IgD-negative memory B cell (primary cell): ENCODE data around the gene GPC3. TPM values are rescaled to one million over a fixed set of nuclear protein-coding genes. Genes with fewer than 3 reads are reported as not detected.

Experiments
- H3K27ac Mint-ChIP-seq, 3 donors: one replicate each; pipeline ENCODE4 v1.8.0; 2020 to 2022; ENCODE audit warnings: mild to moderate bottlenecking in 3 of 3, mixed read lengths in 3 of 3, moderate library complexity in 1 of 3
- H3K27me3 Mint-ChIP-seq: one replicate; pipeline ENCODE4 v1.8.0; 2021; ENCODE audit warnings: mixed read lengths
- H3K36me3 Mint-ChIP-seq: one replicate; pipeline ENCODE4 v1.8.0; 2020; ENCODE audit warnings: mild to moderate bottlenecking, mixed read lengths
- H3K4me1 Mint-ChIP-seq, 3 donors: one replicate each; pipeline ENCODE4 v1.8.0; 2020 to 2022; ENCODE audit warnings: mixed read lengths in 3 of 3, mild to moderate bottlenecking in 1 of 3
- H3K4me3 Mint-ChIP-seq, 4 donors: one replicate each; pipeline ENCODE4 v1.8.0; 2020 to 2022; ENCODE audit warnings: mild to moderate bottlenecking in 4 of 4, mixed read lengths in 4 of 4, moderate library complexity in 3 of 4
- H3K9me3 Mint-ChIP-seq, 3 donors: one replicate each; pipeline ENCODE4 v1.8.0; 2020 to 2021; ENCODE audit warnings: mixed read lengths in 3 of 3, mild to moderate bottlenecking in 1 of 3
- polyA plus RNA-seq: library from polyadenylated mRNA; unstranded; fragments of 300-500 nt; fragmentation: Illumina TruSeq; gene quantifications from one replicate; pipeline ENCODE4 v1.2.3, GENCODE V29; 2021

GPC3 gene
- polyA plus RNA-seq, 1 donor from 2014 or later: 0.10 TPM

DNA sequence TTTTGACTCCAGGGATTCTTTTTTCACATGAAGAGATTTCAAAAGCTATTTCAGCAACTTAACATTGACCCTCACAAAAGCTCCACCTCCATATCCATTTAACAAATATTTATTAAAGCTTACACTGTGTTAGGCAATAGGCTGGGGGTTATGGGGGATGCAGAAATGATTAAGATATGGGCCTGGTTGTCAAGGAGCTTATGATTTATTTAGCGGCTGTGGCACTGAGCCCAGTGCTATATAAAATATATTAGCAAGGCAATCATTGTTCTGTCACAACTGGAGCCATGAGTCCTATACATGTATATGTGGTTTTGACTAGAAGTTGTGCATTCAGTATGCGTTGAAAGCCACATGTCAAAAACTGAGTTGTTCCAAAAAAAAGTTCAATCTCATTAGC, 131.1 kb downstream of the GPC3 start:
- peaks cover 12% of the 10 kb centered on the region for H3K27me3 Mint-ChIP-seq
- H3K4me3 Mint-ChIP-seq: no peak overlapping the region
- no peaks in the 10 kb centered on the region for H3K36me3 Mint-ChIP-seq

DNA sequence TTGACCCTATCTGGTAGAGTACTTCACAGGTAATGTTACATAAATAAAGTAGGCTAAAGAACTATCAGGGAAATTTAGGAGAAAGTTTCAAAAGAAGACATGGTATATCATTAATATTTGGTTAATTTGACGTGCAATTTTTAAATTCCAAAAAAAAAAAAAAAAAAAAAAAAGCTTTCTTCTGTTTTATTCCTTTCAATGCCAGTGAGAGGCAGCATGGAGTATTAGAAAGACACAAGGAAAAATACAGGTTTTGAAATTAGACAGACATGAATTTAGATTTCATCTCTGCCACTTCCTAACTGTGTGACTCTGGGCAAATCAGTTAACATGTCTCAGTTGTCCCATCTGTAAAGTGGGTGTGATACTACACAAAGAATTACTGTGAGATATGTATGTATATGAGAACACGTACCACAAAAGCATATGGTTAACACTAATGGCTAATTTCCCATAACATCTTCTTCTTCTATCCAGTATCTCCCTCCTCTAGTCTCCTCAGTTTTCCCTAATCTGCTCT, 132.5 kb downstream of the GPC3 start:
- H3K4me1 Mint-ChIP-seq: no peaks in the 10 kb centered on the region
- H3K36me3 Mint-ChIP-seq: no peaks in the 10 kb centered on the region
- peaks cover 10% of the 10 kb centered on the region for H3K27me3 Mint-ChIP-seq
- H3K27ac Mint-ChIP-seq: no peak overlapping the region
- no peak overlapping the region for H3K4me3 Mint-ChIP-seq
- peaks cover 0 to 2% (median 0%) of the 10 kb centered on the region in 3 donors for H3K9me3 Mint-ChIP-seq

More for the DNA sequence above, 131.1 kb downstream of the GPC3 start:
- Mint-ChIP-seq H3K9me3 (peaks cover 0 to 2% (median 0%) of the 10 kb centered on the region in 3 donors), H3K27ac (no peak overlapping the region), H3K4me1 (no peaks in the 10 kb centered on the region)

DNA sequence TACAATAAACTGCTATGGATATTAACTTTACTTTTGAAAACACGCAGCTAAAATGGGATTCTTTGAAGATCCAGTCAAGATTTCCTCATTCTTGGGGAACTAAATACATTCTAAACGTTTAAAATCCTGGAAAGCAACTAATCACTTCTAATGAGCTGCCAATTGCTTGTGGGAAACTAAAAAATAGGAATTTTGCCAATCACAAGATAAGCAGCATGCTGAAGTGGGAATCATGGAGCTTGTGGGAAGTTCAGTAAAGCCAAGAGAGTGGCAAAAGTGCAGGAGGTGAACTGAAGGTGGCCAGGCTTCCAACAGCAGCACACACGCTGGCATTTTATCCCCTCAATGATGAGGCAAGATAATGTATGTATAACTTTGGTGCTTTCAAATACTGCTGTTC, 133.0 kb downstream of the GPC3 start:
- Mint-ChIP-seq H3K9me3 (peaks cover 0 to 2% (median 0%) of the 10 kb centered on the region in 3 donors), H3K27me3 (peaks cover 5% of the 10 kb centered on the region), H3K4me1 (no peaks in the 10 kb centered on the region), H3K36me3 (no peaks in the 10 kb centered on the region), H3K27ac (no peak overlapping the region), H3K4me3 (no peak overlapping the region)

DNA sequence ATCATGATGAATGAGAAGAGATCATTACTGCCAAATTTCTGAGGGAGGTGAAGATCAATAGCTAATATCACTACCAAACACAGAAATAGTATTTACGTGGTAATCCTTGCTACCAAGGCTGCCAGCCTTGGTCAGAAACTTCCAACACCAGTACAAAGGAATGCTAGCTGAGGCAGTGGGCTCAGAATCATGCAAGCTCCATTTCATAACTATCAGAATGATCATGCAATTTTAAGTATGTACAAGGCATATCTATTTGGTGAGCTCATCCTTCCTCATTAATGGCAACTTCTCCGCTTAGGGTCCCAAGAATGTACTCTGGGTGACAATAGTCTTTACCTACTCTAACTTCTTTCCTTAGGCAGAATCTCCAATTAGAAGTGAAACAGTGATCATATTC, 135.0 kb downstream of the GPC3 start:
- Mint-ChIP-seq H3K27ac (no peak overlapping the region), H3K4me3 (no peak overlapping the region), H3K9me3 (no peaks in the 10 kb centered on the region), H3K4me1 (peaks cover 0 to 3% (median 0%) of the 10 kb centered on the region in 3 donors), H3K36me3 (no peaks in the 10 kb centered on the region), H3K27me3 (peaks cover 5% of the 10 kb centered on the region)

DNA sequence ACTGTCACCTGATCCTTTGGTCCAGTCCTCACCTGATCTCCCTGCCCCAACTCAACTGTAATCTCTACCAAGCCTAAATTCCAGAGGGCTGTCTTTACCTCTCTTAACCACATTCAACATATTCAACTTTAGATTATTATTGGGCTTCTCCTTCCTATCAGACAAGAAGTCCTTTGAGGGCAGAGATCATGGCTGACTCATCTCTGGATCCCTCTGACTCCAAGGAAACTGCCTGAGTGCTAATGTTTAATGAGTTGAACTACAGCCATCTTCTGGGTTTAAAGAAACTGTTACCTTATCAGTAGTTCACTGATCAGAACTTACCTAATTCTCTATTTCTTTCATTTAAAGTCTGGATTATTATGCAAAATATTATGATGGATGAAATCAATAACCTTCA, 135.7 kb downstream of the GPC3 start:
- no peak overlapping the region for H3K27ac Mint-ChIP-seq
- no peaks in the 10 kb centered on the region for H3K9me3 Mint-ChIP-seq
- H3K4me3 Mint-ChIP-seq: no peak overlapping the region
- H3K36me3 Mint-ChIP-seq: no peaks in the 10 kb centered on the region
- peaks cover 7% of the 10 kb centered on the region for H3K27me3 Mint-ChIP-seq
- H3K4me1 Mint-ChIP-seq: peaks cover 1 to 5% (median 3%) of the 10 kb centered on the region in 3 donors

DNA sequence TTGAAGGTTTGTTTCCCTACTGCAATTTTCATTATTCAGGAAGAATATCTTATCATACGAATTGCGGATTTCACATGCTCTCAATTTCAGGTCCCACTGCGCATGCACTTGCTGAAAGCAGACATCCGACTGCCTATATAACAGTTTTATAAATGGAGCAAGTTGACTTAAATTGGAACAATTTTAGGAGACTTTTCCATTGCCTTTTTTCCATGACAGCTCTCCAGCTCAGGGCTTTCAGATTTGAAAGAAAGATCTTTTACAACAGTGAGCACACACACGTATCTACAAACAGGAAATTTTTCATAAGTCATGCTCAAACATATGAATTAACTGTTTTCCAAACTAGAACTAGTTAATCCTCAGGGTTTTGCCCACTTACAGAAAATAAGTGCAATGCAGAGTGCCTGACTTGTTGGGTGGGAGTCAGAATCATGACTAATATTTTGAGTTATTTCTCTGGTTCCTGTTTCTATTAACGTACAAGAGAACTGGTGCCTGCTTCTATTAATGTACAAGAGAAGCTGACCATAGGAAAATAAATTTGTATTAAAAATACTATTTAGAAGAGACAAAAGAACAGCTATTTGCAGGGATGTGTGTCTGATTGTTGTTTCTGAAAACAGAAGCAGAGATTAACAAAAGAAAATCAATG, 137.9 kb downstream of the GPC3 start:
- H3K27ac Mint-ChIP-seq: no peak overlapping the region
- H3K4me1 Mint-ChIP-seq: peaks cover 1 to 5% (median 3%) of the 10 kb centered on the region in 3 donors
- H3K4me3 Mint-ChIP-seq: no peak overlapping the region
- H3K36me3 Mint-ChIP-seq: no peaks in the 10 kb centered on the region
- H3K27me3 Mint-ChIP-seq: peaks cover 7% of the 10 kb centered on the region
- no peaks in the 10 kb centered on the region for H3K9me3 Mint-ChIP-seq

DNA sequence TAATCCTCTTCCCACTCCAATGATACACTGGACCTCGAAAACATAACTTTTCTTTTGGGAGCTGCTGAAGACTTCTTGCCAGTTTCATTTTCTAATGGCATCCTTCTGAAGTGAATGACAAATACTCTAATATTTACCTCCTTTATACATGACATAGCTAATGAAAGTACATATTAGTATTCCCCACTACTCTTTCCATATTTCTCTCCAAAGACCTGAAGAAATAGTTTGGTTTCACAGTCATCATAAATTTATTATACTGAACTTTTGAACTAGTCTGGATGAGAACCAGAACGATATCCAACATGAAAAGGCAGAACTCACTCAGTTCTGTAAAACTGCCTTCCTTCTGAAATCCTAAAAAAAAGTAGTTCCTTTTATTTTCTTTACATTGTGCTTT, 139.1 kb downstream of the GPC3 start:
- H3K27me3 Mint-ChIP-seq: peaks cover 6% of the 10 kb centered on the region
- peaks cover 0 to 2% (median 0%) of the 10 kb centered on the region in 3 donors for H3K9me3 Mint-ChIP-seq
- H3K4me3 Mint-ChIP-seq: no peak overlapping the region
- no peaks in the 10 kb centered on the region for H3K36me3 Mint-ChIP-seq
- no peak overlapping the region for H3K27ac Mint-ChIP-seq
- H3K4me1 Mint-ChIP-seq: peaks cover 1 to 5% (median 3%) of the 10 kb centered on the region in 3 donors

DNA sequence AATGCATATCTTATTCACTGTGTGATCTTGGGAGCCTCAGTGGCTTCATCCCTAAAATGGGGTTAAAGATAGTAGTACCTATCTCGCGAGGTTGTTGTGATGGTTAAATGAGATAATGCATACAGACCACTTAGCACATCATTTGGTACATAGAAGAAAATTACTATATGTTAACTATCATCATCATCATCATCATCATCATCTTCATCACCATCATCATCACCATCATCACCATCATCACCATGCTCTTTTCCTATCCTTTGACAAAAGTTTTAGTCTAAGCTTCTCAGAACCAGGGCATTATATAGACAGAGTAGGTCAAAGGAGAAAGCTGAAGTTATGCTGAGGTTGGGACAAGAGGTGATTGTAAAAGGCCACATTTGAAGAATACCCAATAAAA, 145.0 kb downstream of the GPC3 start:
- no peaks in the 10 kb centered on the region for H3K36me3 Mint-ChIP-seq

DNA sequence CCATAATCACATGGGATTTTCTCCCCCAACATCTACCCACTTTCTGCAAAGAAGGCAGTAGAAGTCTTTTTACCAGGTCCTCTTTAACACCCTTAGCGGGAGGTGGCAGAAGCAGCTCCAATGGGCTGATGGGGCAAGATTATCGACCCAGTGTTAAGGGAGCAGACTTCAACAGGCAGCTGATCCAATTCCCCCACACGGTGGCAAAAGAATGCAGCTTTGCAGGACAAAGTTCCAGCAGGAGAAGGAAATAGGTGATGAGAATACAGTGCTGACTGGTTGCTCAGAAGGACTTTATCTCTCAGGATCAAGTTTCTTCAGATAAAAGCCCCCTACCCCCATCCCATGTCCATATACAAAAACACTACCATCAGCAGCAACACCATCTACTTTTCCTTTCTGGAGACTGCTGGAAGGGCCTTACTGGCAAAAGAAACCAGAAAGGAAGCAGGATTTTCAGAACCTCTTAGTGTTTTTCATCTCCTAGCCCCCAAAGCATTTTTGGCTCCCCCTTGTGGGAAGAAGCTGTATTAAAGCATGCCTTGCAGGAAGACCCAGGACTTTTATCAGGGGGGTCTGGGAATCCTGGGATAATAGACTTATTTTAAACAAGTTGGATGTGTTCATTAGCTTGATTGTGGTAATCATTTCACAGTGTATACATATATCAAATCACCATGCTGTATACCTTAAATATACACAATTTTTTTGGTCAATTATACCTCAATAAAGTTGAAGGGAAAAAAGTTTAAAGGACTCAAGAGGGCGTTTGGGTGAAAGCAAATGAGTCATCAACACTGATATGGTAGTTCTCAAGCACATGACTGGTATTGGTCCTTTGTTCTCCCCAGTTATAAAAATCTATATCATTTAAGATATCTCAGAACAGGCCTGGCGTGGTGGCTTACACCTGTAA, 146.4 kb downstream of the GPC3 start:
- Mint-ChIP-seq H3K27ac (no peak overlapping the region), H3K9me3 (peaks cover 0 to 2% (median 0%) of the 10 kb centered on the region in 3 donors), H3K27me3 (no peaks in the 10 kb centered on the region), H3K36me3 (no peaks in the 10 kb centered on the region), H3K4me1 (peaks cover 4 to 6% (median 6%) of the 10 kb centered on the region in 3 donors), H3K4me3 (peak overlapping the region in 1 of 4 donors; percentile 42)

More for the DNA sequence above, 145.0 kb downstream of the GPC3 start:
- H3K27ac Mint-ChIP-seq: no peak overlapping the region
- H3K4me3 Mint-ChIP-seq: no peak overlapping the region
- H3K4me1 Mint-ChIP-seq: peaks cover 6 to 10% (median 6%) of the 10 kb centered on the region in 3 donors
- peaks cover 0 to 2% (median 0%) of the 10 kb centered on the region in 3 donors for H3K9me3 Mint-ChIP-seq
- peaks cover 2% of the 10 kb centered on the region for H3K27me3 Mint-ChIP-seq

DNA sequence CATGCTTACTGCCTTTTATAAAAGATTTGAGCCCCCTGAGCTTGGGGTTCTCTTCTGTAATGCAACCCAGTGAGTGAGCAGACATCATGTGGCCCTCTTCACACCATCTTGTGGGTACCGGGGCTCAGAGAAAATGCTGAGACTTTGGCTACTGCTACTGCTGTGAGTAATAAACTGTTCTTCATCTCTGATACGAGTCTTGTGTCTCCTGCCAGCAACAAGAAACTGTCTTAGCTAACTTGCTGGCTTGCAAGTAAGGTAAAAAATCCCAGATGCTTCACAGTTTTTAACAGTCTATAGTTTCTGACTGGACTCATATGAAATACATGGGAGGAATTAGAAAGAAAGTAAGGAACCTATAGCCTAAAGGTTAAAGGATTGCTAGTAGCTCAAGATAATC, 148.3 kb downstream of the GPC3 start:
- Mint-ChIP-seq H3K9me3 (no peaks in the 10 kb centered on the region), H3K27ac (no peak overlapping the region), H3K4me1 (peaks cover 4 to 6% (median 6%) of the 10 kb centered on the region in 3 donors), H3K4me3 (no peak overlapping the region), H3K36me3 (no peaks in the 10 kb centered on the region), H3K27me3 (no peaks in the 10 kb centered on the region)

DNA sequence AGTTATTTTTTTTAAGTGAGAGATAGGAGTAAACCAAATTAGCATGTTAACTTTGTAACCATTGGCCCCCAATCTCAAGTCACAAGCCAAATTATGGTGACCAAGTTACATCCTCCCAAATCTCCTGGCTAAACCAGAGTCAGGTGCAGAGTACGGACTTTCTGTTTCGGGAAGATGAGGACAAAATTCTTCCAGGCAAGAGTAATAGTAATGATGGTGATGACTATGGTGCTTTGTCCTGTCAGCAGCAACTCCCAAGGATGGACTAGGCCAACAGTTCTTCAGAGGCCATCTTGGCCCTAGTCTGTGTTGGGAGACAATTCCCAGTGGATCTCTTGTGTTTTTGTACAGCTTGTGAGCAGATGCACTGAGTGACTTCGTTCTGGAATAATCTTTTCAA, 148.8 kb downstream of the GPC3 start:
- H3K27ac Mint-ChIP-seq: no peak overlapping the region
- no peaks in the 10 kb centered on the region for H3K9me3 Mint-ChIP-seq
- no peak overlapping the region for H3K4me3 Mint-ChIP-seq
- peaks cover 4 to 6% (median 6%) of the 10 kb centered on the region in 3 donors for H3K4me1 Mint-ChIP-seq
- no peaks in the 10 kb centered on the region for H3K27me3 Mint-ChIP-seq
- H3K36me3 Mint-ChIP-seq: no peaks in the 10 kb centered on the region

DNA sequence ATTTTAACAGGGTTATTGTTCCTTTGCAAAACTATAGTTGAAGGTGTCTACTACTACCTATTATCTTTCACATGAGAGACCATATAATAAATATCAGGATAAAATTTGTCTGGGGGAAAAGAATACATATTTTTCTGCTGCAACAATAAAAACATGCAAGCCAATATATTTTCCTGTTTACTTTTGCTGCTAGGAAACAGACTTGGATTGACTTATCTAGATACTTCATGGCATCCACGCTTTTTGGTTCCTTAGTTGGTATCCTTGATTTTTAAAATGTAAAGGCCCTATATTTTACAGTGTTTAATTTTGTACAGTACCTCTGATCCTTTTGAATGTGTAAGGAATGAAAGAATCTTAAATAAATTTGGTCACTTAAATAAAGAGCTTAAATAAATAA, 150.6 kb downstream of the GPC3 start:
- Mint-ChIP-seq H3K4me1 (peaks cover under 1 to 1% (median under 1%) of the 10 kb centered on the region in 3 donors), H3K9me3 (peaks cover 0 to 5% (median 2%) of the 10 kb centered on the region in 3 donors), H3K36me3 (no peaks in the 10 kb centered on the region), H3K4me3 (no peak overlapping the region), H3K27ac (no peak overlapping the region), H3K27me3 (no peaks in the 10 kb centered on the region)

DNA sequence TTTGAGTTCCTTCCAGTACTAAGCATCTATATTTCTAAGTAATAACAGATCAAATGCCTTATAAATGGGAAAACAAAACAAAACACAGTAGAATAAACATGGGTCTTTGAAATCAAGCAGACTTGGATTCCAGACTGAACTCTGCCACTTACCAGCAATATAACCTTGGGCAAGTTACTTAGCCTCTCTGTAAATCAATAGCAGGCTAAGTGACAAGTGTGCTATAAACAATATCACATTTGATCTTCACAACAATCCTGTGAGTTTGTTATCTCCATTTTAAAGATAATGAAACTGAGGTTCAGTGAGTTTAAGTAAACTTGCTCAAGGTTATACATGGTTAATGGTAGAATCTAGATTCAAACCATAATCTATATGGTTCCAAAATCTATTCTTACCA, 165.8 kb downstream of the GPC3 start:
- Mint-ChIP-seq H3K27me3 (peaks cover 3% of the 10 kb centered on the region), H3K4me1 (no peaks in the 10 kb centered on the region), H3K36me3 (peaks cover 2% of the 10 kb centered on the region), H3K9me3 (no peaks in the 10 kb centered on the region), H3K27ac (no peak overlapping the region), H3K4me3 (no peak overlapping the region)

DNA sequence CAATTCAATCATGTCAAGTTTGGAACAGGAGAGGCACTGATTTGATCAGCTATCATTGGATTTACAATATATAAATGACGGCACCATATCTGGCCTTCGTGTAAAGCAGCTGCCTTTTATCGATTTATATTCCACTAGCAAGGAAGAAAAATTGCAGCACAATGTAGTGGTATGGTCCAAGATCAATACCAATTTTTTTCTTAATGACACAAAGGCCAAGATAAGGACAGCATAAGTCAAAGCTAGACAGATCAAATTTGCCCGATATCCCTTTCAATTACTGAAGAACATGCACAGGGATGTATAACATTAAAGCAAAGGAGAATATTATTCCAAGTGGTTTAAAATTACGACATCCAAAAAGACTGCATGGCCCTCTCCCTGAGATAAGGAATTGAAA, 167.4 kb downstream of the GPC3 start:
- no peaks in the 10 kb centered on the region for H3K27me3 Mint-ChIP-seq
- no peaks in the 10 kb centered on the region for H3K4me1 Mint-ChIP-seq
- no peak overlapping the region for H3K27ac Mint-ChIP-seq
- H3K4me3 Mint-ChIP-seq: no peak overlapping the region
- no peaks in the 10 kb centered on the region for H3K36me3 Mint-ChIP-seq
- H3K9me3 Mint-ChIP-seq: no peaks in the 10 kb centered on the region

DNA sequence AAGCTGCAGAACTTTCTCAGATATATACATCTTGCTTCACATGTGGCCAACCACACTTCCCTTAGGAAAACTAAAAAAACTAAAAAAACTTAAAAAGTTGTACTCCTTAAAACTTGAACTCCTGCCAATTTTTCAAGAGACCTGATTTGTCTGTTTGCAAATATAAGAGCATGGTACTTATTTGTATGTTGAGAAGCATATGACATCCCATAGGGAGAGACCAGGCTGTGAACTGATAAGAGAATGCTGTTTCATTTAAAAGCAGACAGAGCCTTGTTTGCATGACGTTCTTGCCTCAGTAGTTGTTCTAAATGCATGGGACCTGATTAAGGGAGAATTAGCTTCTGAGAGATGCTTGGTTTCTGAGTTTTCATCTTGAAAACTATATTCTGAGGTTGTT, 169.9 kb downstream of the GPC3 start:
- Mint-ChIP-seq H3K27ac (no peak overlapping the region), H3K4me1 (no peaks in the 10 kb centered on the region), H3K36me3 (no peaks in the 10 kb centered on the region), H3K4me3 (no peak overlapping the region), H3K9me3 (no peaks in the 10 kb centered on the region), H3K27me3 (peaks cover 2% of the 10 kb centered on the region)
